GM04504 (cell line): ENCODE results near the gene HAPSTR1.
"Not testable (repeated sequence)": the region's sequence is repeated elsewhere in the genome, so short reads cannot be mapped to it uniquely, and the experiment has no call there.

Experiments used
- DNase-seq: peaks from one replicate; pipeline ENCODE4 v3.0.0-alpha.2; 2012; ENCODE audit warnings: low read depth

The HAPSTR1 gene

DNA sequence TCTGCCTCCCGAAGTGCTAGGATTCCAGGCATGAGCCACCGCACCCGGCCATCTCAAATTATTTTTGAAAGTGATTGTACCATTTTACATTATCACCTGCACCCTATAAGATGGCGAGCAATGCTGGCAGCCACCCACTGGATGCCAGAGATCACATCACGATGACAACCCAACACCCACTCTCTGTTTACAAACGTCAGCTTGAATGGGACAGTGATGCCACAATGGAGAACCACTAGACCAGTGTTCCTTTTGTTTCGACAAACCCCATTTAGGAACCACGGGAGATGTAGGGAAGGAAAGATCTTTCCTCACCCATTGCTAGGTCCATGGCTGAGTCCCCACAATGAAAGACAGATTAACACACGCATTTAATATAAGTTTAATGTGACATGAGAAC lies 20.1 kb upstream of the HAPSTR1 start:
- no peak for DNase-seq

DNA sequence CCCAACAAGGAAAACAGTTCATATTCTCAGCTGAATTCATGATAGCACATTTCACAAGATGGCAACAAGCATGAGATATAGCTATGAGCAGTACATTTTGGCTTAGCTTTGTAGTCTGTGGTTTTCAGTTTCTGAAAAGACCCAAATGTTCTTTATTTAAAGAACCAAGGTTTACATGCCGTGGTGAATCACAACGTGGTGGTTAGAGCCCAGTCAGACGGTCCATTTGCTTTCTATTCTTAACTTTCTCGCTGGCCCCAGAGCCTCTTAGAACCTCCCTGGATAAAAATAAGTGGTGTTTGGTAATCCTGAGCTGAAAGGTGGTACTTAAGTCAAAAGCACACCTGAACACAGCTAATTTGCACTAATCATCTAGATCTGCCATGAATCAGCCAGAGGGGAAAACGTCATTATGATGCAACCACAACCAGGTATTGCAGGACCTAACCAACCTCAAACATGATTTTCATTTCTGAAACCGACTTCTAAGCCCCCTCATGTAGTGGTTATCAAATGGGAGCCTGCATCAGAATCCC lies 18.6 kb upstream of the HAPSTR1 start:
- no peak for DNase-seq

DNA sequence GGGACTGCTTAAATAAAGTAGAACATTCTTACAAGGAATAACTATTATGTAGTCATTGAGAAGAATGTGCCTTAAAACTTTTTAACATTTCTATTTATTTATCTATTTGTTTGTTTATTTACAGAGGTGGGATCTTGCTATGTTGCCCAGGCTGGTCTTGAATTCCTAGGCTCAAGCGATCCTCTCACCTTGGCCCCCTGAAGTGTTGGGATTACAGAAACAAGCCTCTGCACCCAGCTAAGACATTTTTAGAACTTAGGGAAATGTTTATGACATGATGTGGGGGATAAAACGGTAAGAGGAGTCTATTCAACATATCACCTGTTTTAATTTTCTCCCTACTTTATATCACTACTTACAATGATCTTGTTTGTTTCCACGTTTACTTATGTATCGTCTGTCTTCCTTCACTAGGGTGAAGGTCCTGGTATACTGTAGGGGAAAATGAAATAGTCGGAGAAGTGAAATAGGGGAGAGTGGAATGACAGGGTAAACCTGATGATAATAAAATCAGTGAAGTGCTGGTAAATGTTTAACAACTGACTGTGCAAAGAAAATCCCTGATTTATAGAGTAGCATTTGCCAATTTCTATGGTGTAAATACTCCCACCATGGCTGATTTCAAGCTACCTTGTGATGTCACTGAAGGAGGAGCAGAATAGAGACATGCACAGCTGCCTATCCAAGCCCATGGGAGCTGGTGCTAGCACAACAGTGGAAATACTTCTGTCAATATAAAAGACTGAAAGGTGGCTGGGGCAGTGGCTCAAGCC lies 16.0 kb upstream of the HAPSTR1 start:
- DNase-seq, result no peak

DNA sequence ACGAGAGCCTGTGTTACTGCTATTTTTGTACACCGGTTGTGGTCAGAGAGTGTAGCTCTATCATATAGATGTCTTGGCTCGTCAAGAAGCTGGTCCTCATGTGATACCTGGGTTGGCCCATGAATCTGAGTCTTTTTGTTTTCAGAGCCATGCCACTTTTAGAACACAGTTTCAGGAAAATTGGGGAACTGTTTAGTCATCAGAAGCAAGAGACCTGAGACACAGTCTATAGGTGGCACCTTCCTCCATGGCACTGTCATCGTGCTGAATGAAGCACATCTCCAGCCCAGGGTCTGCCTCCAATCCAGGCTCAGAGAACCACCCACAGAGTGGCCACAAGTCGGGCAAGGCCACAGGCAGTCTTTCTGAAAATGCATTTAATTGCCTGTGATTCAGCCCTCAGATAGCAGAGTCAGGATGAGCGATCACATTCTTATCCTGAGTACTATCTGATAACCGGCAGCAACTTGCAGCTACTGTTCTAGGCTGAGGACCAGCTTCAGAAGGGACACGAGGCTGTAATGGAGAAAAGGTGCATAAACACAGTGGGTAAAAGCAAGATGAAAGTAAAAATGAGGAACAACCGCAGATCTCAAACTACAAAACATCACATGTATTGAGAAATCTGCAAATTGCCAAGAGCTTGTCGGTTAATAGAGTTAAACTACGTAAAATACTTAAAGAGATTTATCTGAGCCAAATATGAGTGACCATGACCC lies 14.2 kb upstream of the HAPSTR1 start:
- no peak for DNase-seq

DNA sequence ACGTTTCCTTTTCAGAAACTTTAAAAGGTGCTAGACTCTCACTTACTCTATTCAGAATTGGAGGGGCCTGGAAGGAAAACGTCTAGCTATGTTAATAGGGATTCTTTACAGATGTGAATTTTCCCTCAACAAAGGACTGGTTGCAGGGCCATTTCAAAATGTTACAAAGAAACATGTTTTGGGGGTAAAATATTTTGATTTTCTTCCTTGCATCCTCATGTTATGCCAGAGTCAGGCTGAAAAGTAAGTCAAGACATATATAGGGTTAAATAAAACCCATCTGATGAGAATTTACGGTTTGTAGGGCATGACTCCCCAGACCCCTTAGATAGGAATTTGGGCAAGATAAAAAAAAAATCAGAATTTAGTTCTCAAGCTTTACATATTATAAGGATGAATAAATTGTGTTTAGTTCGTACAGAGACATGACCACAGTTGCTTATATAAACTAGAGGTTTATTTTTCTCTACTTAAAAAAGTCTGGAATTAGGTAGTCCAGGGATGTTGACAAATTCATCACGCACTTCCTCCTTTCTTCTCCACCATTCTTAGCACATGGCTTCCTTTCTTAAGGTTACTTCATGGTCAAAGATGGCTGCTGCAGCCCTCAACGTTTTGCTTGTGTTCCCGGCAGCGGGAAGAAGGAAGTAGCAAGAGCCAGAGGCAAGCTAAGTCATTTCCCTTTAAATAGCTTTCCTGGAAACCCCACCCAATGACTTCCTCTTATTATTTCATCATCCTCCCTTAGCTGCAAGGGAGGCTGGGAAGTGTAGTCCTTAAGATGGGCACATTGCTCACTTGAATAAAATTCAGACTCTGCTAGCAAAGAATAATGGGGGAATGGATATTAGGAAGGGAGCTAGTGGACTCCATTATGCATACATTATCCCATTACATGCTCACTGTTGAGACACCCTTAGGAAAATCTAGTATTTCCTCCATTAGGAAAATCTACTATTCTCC lies 12.7 kb upstream of the HAPSTR1 start:
- not testable (repeated sequence) for DNase-seq

DNA sequence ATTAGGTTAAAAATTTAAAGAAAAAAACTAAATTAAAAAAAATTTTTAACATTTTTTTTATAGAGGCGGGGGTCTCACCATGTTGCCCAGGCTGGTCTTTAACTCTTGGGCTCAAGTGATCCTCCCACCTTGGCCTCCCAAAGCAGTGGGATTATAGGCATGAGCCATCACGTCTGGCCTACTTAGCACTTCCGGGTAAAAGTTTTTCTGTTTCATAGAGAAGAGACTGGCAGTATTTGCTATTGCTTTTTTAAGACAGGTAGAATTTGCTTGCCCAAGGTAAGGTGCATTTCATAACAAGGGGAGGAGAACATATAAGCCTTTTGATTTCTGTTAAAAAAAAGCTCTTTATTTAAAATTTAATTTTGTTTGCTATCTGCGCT lies 12.0 kb upstream of the HAPSTR1 start:
- DNase-seq, result no peak

DNA sequence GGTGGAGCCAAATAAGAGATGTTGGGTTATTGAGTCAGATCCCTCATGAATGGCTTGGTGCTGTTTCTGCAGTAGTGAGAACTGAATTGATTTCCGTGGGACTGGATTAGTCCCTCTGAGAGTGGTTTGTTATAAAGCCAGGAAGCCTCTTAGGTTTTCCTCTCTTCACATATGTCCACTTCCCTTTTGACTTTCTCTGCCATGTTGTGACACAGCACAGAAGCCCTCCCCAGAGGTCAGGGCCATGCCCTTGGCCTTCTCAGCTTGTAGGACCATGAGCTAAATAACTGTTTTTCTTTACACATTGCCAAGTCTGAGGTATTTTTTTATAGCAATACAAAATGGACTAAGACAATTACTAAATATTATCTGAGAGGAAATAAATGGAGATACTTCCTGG lies 10.3 kb upstream of the HAPSTR1 start:
- no peak for DNase-seq

DNA sequence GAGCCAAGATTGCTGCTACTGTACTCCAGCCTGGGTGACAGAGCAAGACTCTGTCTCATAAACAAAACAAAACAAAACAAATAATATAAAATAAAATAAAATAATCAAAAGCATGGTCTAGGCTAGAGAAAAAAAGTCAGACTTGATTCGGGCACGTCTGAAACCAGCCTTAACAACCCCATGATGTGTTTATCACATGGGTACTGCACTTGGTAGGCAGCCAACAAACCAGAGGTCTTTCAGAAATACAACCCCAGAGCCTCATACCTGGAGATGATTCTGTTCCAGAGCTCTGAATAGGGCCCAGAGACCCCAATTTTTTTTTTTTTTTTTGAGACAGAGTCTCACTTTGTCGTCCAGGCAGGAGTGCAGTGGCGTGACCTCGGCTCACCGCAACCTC lies 9.6 kb upstream of the HAPSTR1 start:
- no peak for DNase-seq

DNA sequence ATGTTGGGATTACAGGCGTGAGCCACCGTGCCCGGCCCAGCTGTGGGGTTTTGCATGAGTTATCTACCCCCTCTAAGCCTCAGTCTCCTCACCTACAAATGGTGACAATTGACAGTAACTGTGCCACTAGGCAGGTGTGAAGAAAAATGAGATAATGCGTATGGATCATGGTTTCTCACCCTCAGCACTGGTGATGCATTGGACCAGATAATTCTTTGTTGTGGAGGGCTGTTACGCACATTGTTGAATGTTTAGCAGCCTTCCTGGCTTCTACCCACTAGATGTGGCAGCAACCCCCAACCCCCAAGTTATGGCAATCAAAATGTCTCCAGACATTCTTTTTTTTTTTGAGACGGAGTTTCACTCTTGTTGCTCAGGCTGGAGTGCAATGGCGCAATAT lies 9.0 kb upstream of the HAPSTR1 start:
- no peak for DNase-seq

DNA sequence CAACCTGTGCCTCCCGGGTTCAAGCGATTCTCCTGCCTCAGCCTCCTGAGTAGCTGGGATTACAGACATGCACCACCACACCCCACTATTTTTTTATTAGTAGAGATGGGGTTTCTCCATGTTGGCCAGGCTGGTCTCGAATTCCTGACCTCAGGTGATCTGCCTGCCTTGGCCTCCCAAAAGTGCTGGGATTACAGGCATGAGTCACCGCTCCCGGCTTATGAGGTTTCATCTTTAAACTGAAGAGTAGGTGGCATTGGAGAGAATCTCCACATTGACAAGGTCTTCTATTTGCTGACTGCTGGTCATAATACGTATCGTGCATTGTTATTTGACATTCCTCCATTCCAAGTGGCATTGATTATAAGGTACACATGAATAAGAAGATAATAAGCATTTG lies 3.7 kb upstream of the HAPSTR1 start:
- not testable (repeated sequence) for DNase-seq

DNA sequence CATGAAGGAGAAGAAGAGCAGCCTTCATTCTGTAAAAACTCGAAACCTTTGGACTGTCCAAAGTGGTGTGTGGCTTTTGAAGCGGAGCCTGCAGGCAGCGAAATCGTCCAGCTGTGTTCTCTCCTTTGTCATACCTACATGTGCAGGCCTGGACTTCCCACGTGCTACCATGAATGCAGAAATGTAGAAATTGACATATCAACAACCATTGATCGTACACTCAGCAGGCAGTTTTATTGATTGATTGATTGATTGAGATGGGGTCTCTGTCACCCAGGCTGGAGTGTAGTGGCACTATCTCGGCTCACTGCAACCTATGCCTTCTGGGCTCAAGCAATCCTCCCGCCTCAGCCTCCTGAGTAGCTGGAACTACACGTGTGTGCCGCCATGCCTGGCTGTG lies 2.6 kb upstream of the HAPSTR1 start:
- DNase-seq, result no peak

DNA sequence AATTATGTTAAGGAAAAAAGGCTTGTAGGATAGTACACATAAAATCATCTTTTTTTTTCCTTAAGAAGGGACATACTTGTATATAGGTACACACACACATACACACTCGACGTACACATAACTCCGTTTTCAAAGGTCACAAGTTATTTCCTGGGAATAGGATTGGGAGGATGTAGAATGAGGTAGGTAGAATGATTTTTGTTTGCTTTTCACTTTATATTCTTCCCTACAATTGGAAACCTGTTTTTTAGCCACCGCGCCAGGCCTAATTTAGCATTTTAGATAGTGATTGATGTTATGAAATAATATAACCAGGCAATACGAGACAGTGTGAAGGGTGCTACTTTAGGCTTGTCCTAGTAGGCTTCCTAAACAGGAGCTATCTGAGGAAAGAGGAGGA lies 1.8 kb upstream of the HAPSTR1 start:
- DNase-seq, result no peak

DNA sequence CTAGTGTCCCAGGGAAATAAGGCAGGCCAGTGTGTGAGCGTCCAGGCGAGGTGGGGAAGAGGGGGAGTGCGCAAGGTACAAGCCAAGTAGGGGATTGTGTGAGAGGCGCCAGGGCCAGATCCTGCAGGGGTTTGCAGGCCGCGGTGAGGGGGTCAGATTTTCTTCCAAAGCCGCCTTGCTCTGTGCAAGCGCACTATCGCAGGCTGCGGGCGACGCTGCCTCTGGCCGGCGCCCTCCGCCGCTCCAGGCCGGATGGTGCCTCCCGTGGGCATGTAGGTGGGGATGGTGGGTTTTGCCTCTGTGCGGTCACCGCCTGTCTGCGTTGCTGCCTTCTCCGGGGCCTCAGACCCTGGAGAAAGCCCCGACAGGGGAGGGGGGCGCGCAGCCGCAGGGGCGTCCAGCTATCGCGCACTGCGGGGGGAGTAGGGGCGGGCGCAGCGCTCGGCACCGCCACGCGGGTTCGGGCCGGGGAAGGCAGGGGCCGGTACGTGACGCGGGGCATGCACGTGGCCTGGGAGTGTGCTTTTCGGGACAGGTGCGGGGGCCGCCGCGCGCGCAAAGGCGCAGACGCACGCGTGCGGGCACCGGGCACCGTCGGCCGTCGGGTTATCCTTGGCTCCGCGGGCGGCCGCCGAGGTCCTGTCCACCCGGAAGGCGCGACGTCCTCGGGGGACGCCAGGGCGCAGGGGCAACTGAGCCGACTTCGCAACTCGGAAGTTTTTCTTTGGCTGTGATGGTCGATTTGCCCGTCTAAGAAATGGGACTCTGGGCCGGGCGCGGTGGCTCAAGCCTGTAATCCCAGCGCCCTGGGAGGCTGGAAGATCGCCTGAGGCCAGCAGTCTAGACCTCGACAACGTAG lies 1.1 kb upstream of the HAPSTR1 start:
- no peak for DNase-seq

DNA sequence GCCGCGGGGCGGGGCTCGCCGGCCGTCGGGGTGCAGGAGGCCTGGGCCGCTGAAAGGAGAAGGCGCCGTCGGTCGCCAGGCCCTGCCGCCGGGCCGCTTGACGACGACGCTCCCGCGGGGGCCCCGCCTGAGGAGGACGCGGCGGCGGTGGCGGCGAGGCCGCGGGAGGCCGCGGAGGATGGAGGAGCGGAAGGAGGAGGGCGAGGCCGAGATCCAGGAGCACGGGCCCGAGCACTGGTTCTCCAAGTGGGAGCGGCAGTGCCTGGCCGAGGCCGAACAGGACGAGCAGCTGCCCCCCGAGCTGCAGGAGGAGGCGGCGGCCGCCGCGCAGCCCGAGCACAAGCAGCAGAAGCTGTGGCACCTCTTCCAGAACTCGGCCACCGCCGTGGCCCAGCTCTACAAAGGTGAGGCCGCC lies 430 bp downstream of the HAPSTR1 start:
- no peak for DNase-seq

DNA sequence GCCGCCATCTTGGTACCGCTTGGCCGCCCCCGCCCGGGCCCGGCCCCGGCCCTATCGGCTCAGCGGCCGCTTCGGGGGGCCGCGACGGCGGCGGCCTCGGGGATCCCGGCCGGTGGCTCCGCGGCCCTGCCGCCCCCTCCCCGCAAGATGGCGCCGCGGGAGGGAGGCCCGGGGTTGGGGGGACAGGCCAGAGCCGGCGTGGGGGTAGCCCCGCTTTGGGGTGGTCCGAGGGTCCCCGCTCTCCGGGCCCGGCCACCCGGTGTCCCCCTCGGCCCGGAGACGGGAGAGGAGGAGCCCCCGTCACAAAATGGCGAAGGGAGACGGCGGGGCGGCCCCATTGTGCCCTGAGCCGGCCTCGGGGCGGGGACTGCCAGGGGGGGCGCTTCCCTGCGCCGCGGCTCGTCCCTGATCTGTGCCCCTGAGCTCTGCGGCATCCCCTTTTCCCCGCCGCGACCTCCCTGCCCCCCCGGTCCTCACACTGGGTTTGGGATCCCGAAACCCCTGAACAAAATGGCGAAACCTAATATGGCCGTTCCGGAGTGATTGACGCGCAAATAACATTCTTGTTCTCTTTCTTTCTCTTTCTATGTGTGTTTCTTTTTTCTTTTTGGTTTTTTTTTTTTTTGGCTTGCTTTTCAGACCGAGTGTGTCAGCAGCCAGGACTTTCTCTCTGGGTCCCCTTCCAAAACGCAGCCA lies 986 bp downstream of the HAPSTR1 start:
- DNase-seq, result no peak

DNA sequence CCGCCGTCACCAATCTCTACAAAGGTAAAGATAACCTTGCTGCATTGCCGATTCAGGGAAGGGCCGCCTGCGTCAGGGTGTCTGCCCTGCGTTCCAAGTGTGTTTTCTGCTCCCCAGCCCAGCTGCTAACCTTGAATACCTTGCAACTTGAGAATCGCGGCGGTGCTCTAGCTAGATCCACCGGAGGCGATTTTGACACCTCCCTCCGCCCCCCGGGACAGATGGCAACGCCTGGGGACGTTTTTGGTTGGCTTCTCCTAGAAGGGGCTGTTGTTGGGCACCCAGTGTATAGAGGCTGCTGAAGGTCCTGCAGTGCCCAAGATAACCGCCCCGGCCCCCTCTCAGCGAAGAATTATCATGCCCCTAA lies 1.5 kb downstream of the HAPSTR1 start:
- DNase-seq, result no peak

DNA sequence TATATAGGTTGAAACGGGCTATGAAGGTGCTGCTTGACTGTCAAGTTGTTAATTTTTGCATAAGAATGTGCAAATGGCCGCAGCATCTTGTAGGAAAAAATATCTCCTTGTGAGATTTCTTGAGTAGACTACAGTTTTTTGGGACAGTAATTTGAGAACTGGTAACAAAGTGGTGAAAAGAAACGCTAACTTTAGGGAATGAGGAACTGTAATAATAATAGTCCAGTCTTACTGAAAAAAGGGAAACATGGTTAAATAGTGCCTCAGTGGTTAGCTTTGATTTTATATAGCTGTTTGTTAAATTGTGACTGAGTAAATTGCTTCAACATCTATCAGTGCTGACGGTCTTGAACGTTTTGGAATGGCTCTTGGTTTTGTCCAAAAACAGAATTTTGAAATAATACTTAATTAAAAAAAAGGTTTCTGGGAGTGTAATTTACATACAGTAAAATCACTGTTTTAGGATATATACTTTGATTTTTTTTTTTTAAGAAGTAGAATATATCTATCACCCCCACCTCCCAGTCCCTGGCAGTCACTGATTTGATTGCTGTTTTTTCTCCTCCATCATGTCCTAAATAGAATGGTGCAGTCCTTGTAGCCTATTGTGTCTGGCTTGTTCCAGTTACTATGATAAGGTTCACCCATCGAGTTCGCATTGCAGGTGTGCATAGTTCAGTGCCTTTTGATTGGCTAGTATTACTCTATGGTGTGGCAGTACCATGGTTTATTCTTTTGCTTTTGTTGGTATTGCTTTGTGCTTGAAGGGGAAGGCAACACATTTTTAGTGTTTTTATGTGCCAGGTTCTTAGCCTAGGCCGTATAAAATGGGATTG lies 2.8 kb downstream of the HAPSTR1 start:
- no peak for DNase-seq

DNA sequence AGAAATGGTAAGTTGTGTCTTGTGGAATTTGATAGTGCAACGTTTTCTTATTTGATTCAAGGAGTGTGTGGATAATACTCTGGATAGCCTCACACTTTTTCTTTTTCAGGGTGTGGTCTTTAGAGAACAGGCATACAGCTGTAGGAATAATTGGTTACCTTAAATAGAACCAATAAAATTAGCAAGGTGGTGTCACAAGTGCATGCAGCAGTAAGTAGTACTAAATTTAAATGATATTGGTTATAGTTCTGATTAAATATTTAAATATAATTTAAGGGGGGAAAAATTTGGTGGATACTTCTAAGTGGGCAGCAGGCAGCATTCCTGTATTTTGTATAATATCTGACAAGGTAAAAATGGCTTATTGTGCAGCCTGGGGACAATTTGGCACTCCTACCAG lies 3.7 kb downstream of the HAPSTR1 start:
- DNase-seq, result no peak

DNA sequence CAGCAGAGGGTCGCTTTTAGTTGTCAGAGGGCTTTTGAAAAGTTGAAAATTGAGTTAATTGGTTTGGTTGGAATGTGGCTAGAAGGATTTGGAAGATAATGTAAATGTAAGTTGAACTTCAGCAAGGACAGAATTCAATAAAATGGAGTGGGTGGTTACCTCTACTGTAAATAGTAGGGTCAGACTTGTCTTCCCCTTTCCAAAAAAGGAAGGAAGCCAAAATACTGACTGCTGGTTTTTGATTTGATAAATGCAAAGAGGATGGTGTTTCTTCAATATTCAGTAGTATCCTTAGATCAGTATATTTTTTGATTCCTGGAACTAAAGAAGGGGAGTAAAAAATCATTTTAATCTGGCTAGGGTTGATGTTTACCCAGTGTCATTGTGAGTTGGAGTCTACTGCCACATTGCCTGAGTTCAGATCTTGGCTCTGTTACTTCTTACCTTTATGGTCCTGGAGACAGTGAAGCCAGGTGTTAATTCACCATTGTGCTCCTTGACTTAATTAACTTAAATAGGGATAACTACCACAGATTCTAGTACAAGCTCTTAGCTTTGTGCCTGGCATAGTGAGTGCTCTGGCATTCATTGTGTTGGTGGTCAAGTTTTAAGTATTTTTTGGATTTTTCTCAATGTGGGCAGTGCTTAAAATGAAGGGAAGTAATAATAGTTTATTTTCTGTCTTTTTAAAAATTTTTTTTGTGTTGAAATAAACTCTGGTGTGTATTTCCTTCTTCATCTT lies 4.4 kb downstream of the HAPSTR1 start:
- no peak for DNase-seq
